WI38 (cell line): ENCODE data around the gene ATP13A2.
"Not testable (repeated sequence)": the region's sequence is repeated elsewhere in the genome, so short reads cannot be mapped to it uniquely, and the experiment has no call there.

Source experiments
- H3K4me3 ChIP-seq: 2 replicates; pipeline ENCODE4 v1.5.1; 2011; ENCODE audit warnings: low read depth, mild to moderate bottlenecking, control low read depth, low read length
- CTCF ChIP-seq: IDR thresholded peaks from 2 replicates; pipeline ENCODE4 v1.5.1; 2012; ENCODE audit warnings: low read depth, mild to moderate bottlenecking, control low read depth, low read length

Gene ATP13A2

GRCh38 chr1:16960560-16961296 lies 51.0 kb downstream of the ATP13A2 start:
- H3K4me3 ChIP-seq, result peak overlapping the region; percentile 37
- TF ChIP-seq CTCF, result peak; percentile 72

GRCh38 chr1:16958475-16958874 lies 53.3 kb downstream of the ATP13A2 start:
- no peak for TF ChIP-seq CTCF
- no peak overlapping the region for H3K4me3 ChIP-seq

GRCh38 chr1:16957731-16958130 lies 54.0 kb downstream of the ATP13A2 start:
- no peak overlapping the region for H3K4me3 ChIP-seq
- TF ChIP-seq CTCF, result no peak

- no peak for TF ChIP-seq CTCF
- H3K4me3 ChIP-seq, result no peak overlapping the region
Measured at GRCh38 chr1:16956775-16957174, 55.0 kb downstream of the ATP13A2 start.

- no peak for TF ChIP-seq CTCF
Measured at GRCh38 chr1:16955186-16955585, 56.5 kb downstream of the ATP13A2 start.

GRCh38 chr1:16954579-16954978 lies 57.1 kb downstream of the ATP13A2 start:
- no peak overlapping the region for H3K4me3 ChIP-seq
- no peak for TF ChIP-seq CTCF

More at GRCh38 chr1:16955186-16955585, 56.5 kb downstream of the ATP13A2 start:
- no peak overlapping the region for H3K4me3 ChIP-seq

- H3K4me3 ChIP-seq, result not testable (repeated sequence)
Measured at GRCh38 chr1:16952376-16952775, 59.4 kb downstream of the ATP13A2 start.

- H3K4me3 ChIP-seq, result not testable (repeated sequence)
Measured at GRCh38 chr1:16949026-16949425, 62.7 kb downstream of the ATP13A2 start.

- H3K4me3 ChIP-seq, result not testable (repeated sequence)
Measured at GRCh38 chr1:16948282-16948891, 63.3 kb downstream of the ATP13A2 start.
